ENCODE results near the gene MICU1.
"Not testable (repeated sequence)": the region's sequence is repeated elsewhere in the genome, so short reads cannot be mapped to it uniquely, and the experiment has no call there.

Gene MICU1, protein sequence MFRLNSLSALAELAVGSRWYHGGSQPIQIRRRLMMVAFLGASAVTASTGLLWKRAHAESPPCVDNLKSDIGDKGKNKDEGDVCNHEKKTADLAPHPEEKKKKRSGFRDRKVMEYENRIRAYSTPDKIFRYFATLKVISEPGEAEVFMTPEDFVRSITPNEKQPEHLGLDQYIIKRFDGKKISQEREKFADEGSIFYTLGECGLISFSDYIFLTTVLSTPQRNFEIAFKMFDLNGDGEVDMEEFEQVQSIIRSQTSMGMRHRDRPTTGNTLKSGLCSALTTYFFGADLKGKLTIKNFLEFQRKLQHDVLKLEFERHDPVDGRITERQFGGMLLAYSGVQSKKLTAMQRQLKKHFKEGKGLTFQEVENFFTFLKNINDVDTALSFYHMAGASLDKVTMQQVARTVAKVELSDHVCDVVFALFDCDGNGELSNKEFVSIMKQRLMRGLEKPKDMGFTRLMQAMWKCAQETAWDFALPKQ

GRCh38 chr10:72625608-72626443, at the start of gene MICU1:
Gene MICU1, minus strand, starts transcription at chr10:72626079. Its CDS starts 59,286 bp downstream, at chr10:72566793.
- DNase-seq, result peak; percentile 82 to 88

DNA sequence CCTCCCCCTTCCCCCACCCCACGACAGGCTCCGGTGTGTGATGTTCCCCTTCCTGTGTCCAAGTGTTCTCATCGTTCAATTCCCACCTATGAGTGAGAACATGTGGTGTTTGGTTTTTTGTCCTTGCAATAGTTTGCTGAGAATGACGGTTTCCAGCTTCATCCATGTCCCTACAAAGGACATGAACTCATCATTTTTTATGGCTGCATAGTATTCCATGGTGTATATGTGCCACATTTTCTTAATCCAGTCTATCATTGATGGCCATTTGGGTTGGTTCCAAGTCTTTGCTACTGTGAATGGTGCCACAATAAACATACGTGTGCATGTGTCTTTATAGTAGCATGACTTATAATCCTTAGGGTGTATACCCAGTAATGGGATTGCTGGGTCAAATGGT, 48.3 kb upstream of the MICU1 start:
- not testable (repeated sequence) for DNase-seq

- no peak for DNase-seq
Observed at GRCh38 chr10:72673280-72673679, 47.4 kb upstream of the MICU1 start.

DNA sequence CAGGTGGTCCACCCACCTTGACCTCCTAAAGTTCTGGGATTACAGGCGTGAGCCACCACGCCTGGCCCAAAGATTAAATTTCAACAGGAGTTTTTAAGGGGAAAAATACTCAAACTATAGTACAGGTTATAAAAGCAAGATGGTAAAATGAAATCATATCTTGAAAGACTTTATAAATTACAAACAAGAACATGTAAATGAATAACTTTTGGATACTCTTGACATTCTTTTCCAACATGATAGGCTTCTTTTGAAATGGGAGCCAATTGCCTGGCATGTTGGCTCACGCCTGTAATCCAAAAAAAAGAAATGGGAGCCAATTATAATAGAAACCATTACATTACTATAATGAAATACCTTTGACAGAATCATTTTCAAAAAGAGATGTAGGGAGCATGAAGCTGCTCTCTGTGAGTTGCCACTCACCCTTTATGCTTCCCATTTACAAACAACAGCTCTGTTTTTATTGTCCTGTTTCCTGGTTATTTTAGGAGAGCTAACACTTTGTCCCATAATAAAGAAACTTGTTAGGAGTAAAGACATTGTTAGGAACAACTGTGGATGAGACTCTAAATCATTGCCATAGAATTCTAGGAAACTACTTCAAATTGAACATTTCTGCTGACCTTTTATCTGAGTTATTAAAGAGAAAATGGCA, 41.5 kb upstream of the MICU1 start:
- DNase-seq, result no peak

DNA sequence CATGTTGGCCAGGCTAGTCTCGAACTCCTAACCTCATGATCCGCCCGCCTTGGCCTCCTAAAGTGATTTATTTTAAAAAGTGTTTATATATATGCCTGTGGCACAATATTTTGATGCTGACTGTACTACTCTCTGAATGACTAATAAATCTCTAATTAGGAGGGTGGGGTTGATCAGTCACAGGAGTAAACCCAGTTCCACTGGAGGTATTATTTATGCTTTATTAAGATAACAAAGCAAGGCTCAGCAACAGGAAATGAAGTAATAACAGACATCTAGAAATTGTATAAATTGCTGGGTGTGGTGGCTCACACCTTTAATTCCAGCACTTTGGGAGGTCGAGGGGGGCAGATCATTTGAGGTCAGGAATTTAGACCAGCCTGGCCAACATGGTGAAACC, 40.0 kb upstream of the MICU1 start:
- DNase-seq, result no peak

- DNase-seq, result no peak
Observed at GRCh38 chr10:72663971-72664370, 38.1 kb upstream of the MICU1 start.

- DNase-seq, result no peak
Observed at GRCh38 chr10:72661431-72661830, 35.6 kb upstream of the MICU1 start.

DNA sequence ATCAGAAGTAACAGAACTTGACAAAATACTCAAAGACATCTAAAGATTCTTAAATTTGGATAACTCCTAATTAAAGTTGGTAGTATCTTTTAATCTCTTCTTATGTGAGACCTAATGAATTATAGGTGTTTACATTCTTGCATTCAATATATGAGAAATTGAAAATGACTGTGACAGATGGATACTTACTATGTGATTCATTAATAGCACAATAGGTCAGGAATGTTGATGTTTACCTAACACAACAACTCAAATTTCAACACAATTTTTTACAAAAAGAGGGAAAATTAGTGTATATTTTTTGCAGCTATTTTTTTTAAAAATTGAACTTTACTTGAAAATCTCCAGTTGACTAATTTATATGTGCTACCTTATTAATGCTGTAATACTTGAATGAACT, 34.3 kb upstream of the MICU1 start:
- DNase-seq, result no peak

GRCh38 chr10:72659694-72660093, 33.8 kb upstream of the MICU1 start:
- DNase-seq, result no peak

DNA sequence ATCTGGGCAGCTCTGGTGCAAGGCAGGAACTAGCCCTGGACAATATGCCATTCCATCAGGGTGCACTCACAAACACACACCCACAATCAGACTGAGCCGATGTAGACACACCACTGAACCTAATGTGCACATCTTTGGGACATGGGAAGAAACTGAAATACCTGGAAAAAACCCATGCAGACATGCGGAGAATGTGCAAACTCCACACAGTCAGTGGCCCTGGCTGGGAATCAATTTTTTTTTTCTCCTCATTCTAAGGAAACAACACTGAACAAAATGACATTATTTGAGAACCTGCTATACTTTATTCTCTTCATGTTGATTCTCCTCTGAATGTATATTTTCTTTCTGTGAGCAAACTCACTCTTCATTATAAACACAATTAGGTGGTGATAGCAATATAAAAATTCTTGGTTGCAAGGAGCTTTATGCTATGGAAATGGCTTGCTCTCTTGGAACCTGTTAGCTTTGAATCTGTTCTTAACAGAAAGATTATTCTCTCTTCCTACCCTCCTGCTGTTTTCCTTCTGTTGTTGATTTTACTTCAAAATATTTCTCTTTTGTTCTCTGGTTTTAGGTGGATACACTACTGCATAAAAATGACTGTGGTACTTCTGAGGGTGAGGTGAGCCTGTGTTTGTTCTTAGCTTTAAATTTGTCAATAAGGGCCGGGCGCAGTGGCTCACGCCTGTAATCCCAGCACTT, 33.0 kb upstream of the MICU1 start:
- DNase-seq, result no peak

DNA sequence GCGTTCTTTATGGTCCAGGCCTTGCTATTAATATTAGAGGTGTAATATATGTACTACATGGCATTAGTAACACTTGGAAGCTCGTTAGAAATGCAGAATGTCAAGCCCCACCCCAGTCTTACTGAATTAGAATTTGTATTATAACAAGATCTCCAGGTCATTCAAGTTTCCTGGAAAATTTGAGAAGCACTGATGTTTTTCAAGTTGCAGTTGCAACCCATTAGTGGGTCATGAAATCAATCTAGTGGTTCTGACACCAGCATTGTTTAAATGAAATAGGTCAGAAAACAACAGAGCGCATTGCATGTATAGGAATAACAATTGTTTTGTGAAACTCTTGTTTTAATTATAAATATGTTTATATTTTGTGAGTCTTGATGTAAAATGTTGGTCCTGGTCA, 28.8 kb upstream of the MICU1 start:
- DNase-seq, result no peak

DNA sequence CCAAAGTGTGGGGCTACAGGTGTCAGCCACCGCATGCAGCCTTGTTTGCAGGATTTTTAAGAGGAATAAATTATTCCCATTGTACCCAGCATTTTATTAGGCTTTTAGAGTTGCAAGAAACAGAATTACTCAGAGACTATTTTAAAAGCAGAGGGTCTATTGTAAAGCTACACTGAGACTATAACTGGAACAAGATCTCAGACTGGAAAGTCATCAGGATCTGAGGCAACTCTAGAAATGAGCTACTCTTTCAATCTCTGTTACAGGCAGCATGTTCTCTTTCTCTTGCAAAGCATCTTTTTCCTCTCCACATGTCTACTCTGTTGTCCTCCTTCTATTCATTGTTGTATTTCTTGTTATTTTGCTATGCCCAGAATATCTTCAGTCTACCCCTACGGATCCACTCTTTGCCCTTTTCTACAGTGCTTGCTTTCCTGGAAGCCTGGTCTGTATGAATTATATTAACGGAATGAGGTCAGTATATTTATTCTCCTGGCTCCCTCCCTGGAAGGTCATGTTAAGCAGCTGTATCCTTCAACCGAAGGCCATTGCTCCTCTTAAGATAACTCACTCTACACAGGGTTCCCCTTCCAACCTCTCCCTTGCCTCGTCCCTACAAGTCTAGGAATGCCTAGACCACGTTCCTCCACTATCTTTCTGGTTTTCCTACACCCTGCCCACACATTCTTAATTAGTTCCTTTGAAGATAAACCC, 27.7 kb upstream of the MICU1 start:
- no peak for DNase-seq

GRCh38 chr10:72649291-72649690, 23.4 kb upstream of the MICU1 start:
- DNase-seq, result no peak

GRCh38 chr10:72648301-72648700, 22.4 kb upstream of the MICU1 start:
- no peak for DNase-seq

GRCh38 chr10:72646971-72647370, 21.1 kb upstream of the MICU1 start:
- not testable (repeated sequence) for DNase-seq

- no peak for DNase-seq
Observed at GRCh38 chr10:72645263-72645858, 19.5 kb upstream of the MICU1 start.

- DNase-seq, result no peak
Observed at GRCh38 chr10:72642318-72642717, 16.4 kb upstream of the MICU1 start.

DNA sequence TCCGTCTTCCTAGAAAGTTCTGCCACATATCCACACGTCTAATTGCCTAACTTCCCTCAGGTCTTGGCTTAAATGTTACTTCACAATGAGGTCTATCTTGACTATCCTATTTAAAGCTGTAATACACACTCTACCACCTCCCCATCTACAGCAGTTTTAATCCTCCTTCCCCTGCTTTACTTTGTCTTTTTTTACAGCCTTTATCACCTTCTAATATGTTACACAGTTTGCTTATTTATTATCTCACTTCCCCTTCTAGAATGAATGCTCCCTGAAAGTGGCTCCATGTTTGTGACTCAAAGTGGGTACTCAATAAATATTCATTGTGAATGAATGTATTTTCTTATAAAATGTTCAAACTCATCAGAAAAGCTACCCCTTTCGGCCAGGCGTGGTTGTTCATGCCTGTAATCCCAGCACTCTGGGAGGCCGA, 13.6 kb upstream of the MICU1 start:
- no peak for DNase-seq

- no peak for DNase-seq
Observed at GRCh38 chr10:72638586-72639440, 12.9 kb upstream of the MICU1 start.

GRCh38 chr10:72637398-72637857, 11.5 kb upstream of the MICU1 start:
- DNase-seq, result no peak

All from NCI-H1930 (cell line).